SK-N-SH treated with all-trans-retinoic acid at 6 μM for 48 hours (cell line): Measurements from ENCODE around the gene FNIP1.

Source experiments
- ATAC-seq: fragments of 200-7000 bp; cut with Tn5 transposase; 3 replicates; pipeline ENCODE4 v1.9.1; 2020; ENCODE audit warnings: mild to moderate bottlenecking, moderate library complexity
- ARNTL ChIP-seq: fragments of 450-650 bp; formaldehyde crosslinking; IDR thresholded peaks from 2 replicates; pipeline ENCODE4 v1.5.0; 2020; ENCODE audit warnings: low read depth, mild to moderate bottlenecking, moderate library complexity, borderline replicate concordance
- CSDC2 ChIP-seq: fragments of 250-450 bp; sonication (Bioruptor Pico); IDR thresholded peaks from 2 replicates; pipeline ENCODE4 v1.5.0; 2020; ENCODE audit warnings: mild to moderate bottlenecking, moderate library complexity
- ESRRG ChIP-seq: fragments of 250-450 bp; sonication (Bioruptor Pico); IDR thresholded peaks from 2 replicates; pipeline ENCODE4 v1.6.1; 2021; ENCODE audit warnings: mild to moderate bottlenecking
- GLIS3 ChIP-seq: fragments of 250-450 bp; sonication (Bioruptor Pico); IDR thresholded peaks from 2 replicates; pipeline ENCODE4 v1.5.0; 2020; ENCODE audit warnings: mild to moderate bottlenecking, moderate library complexity
- ISL1 ChIP-seq: fragments of 250-450 bp; sonication (Bioruptor Pico); IDR thresholded peaks from 2 replicates; pipeline ENCODE4 v2.1.2; 2022; ENCODE audit warnings: mild to moderate bottlenecking, moderate library complexity
- OSR1 ChIP-seq: fragments of 250-450 bp; sonication (Bioruptor Pico); IDR thresholded peaks from 2 replicates; pipeline ENCODE4 v1.8.0; 2022; ENCODE audit warnings: moderate library complexity, mild to moderate bottlenecking, inconsistent platforms
- PATZ1 ChIP-seq: fragments of 250-450 bp; sonication (Bioruptor Pico); IDR thresholded peaks from 2 replicates; pipeline ENCODE4 v1.8.0; 2020; ENCODE audit warnings: mild to moderate bottlenecking, moderate library complexity, borderline replicate concordance
- POU6F1 ChIP-seq: fragments of 250-450 bp; sonication (Bioruptor Pico); IDR thresholded peaks from 2 replicates; pipeline ENCODE4 v1.8.0; 2021; ENCODE audit warnings: low read depth, mild to moderate bottlenecking, moderate library complexity, borderline replicate concordance
- PPARA ChIP-seq: fragments of 250-450 bp; sonication (Bioruptor Pico); IDR thresholded peaks from 2 replicates; pipeline ENCODE4 v1.5.0; 2020; ENCODE audit warnings: mild to moderate bottlenecking, borderline replicate concordance
- RARB ChIP-seq: fragments of 250-450 bp; sonication (Bioruptor Pico); IDR thresholded peaks from 2 replicates; pipeline ENCODE4 v1.8.0; 2021; ENCODE audit warnings: mild to moderate bottlenecking, moderate library complexity
- SNAI2 ChIP-seq: fragments of 250-450 bp; sonication (Bioruptor Pico); IDR thresholded peaks from 2 replicates; pipeline ENCODE4 v1.5.0; 2020; ENCODE audit warnings: mild to moderate bottlenecking, moderate library complexity
- TCF4 ChIP-seq: fragments of 250-450 bp; sonication (Bioruptor Pico); IDR thresholded peaks from 2 replicates; pipeline ENCODE4 v1.8.0; 2021; ENCODE audit warnings: mild to moderate bottlenecking, moderate library complexity, borderline replicate concordance
- ZC3H10 ChIP-seq: fragments of 250-450 bp; sonication (Bioruptor Pico); IDR thresholded peaks from 2 replicates; pipeline ENCODE4 v1.5.1; 2021; ENCODE audit warnings: mild to moderate bottlenecking, moderate library complexity
- ZFP3 ChIP-seq: fragments of 250-450 bp; sonication (Bioruptor Pico); IDR thresholded peaks from 2 replicates; pipeline ENCODE4 v1.5.0; 2020; ENCODE audit warnings: mild to moderate bottlenecking, moderate library complexity
- ZFP30 ChIP-seq: fragments of 450-650 bp; formaldehyde crosslinking; IDR thresholded peaks from 2 replicates; pipeline ENCODE4 v1.5.0; 2022; ENCODE audit warnings: mild to moderate bottlenecking, moderate library complexity
- ZNF70 ChIP-seq: fragments of 450-650 bp; formaldehyde crosslinking; IDR thresholded peaks from 2 replicates; pipeline ENCODE4 v1.5.0; 2020; ENCODE audit warnings: mild to moderate bottlenecking, moderate library complexity
- TF ChIP-seq, protein P1 (sequence below): fragments of 250-450 bp; sonication (Bioruptor Pico); IDR thresholded peaks from 2 replicates; pipeline ENCODE4 v1.5.1; 2020; ENCODE audit warnings: low read depth, mild to moderate bottlenecking, moderate library complexity
- TF ChIP-seq, protein P2 (sequence below): fragments of 250-450 bp; sonication (Bioruptor Pico); IDR thresholded peaks from 2 replicates; pipeline ENCODE4 v1.5.1; 2021; ENCODE audit warnings: mild to moderate bottlenecking, moderate library complexity

FNIP1 gene

GRCh38 chr5:131749723-131750470, 46.9 kb downstream of the FNIP1 start:
- no peak for ATAC-seq
- TF ChIP-seq ZC3H10 (CRISPR knock-in tag) (no peak), GLIS3 (no peak), CSDC2 (CRISPR knock-in tag) (no peak)

DNA sequence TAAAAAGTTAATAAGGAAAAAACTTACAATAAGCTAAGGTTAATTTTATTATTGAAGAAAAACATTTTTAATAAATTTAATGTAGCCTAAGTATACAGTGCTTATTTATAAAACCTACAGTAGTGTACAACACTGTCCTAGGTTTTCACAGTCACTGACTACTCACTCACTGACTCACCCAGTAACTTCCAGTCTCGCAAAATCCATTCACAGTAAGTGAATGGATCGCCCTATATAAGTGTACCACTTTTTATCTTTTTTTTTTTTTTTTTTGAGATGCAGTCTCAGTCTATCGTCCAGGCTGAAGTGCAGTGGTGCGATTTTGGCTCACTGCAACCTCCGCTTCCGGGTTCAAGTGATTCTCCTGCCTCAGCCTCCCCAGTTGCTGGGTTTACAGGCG, 47.7 kb downstream of the FNIP1 start:
- TF ChIP-seq POU6F1 (no peak), ESRRG (CRISPR knock-in tag) (no peak), GLIS3 (no peak), PATZ1 (no peak), OSR1 (CRISPR knock-in tag) (no peak)
- peak; percentile 71 for ATAC-seq

- no peak for ATAC-seq
- TF ChIP-seq ZC3H10 (CRISPR knock-in tag) (no peak), SNAI2 (no peak), CSDC2 (CRISPR knock-in tag) (no peak), GLIS3 (no peak), TCF4 (CRISPR knock-in tag) (no peak), ZNF70 (CRISPR knock-in tag) (no peak), ISL1 (no peak), ARNTL (CRISPR knock-in tag) (no peak)
- TF ChIP-seq, protein P1, sequence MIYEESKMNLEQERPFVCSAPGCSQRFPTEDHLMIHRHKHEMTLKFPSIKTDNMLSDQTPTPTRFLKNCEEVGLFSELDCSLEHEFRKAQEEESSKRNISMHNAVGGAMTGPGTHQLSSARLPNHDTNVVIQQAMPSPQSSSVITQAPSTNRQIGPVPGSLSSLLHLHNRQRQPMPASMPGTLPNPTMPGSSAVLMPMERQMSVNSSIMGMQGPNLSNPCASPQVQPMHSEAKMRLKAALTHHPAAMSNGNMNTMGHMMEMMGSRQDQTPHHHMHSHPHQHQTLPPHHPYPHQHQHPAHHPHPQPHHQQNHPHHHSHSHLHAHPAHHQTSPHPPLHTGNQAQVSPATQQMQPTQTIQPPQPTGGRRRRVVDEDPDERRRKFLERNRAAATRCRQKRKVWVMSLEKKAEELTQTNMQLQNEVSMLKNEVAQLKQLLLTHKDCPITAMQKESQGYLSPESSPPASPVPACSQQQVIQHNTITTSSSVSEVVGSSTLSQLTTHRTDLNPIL, result no peak
These were observed 49.4 kb downstream of the FNIP1 start for GRCh38 chr5:131747180-131748105.

GRCh38 chr5:131746423-131746822, 50.4 kb downstream of the FNIP1 start:
- no peak for ATAC-seq
- TF ChIP-seq CSDC2 (CRISPR knock-in tag), result no peak
- TF ChIP-seq SNAI2, result no peak
- TF ChIP-seq TCF4 (CRISPR knock-in tag), result no peak
- TF ChIP-seq RARB (CRISPR knock-in tag), result no peak

DNA sequence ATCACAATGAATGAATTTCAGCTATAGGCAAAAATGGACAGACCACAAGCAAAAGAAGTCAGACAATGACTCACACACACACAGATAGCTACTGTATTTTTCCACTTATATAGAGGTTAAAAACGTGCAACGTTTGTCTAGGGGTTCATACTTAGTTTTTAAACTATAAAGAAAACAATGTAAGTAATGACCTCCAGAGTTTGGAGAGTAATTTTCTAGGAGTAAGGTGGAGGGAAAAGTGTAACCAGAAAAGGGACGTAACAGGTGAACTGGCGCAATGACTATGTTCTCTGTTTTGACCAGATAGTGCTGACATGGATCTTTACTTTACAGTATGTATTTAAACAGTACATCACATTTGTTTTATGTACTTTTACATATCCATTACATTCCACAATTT, 51.1 kb downstream of the FNIP1 start:
- no peak for TF ChIP-seq TCF4 (CRISPR knock-in tag)
- no peak for TF ChIP-seq ZNF70 (CRISPR knock-in tag)
- no peak for TF ChIP-seq ZFP30 (CRISPR knock-in tag)
- no peak for TF ChIP-seq ESRRG (CRISPR knock-in tag)
- no peak for ATAC-seq

DNA sequence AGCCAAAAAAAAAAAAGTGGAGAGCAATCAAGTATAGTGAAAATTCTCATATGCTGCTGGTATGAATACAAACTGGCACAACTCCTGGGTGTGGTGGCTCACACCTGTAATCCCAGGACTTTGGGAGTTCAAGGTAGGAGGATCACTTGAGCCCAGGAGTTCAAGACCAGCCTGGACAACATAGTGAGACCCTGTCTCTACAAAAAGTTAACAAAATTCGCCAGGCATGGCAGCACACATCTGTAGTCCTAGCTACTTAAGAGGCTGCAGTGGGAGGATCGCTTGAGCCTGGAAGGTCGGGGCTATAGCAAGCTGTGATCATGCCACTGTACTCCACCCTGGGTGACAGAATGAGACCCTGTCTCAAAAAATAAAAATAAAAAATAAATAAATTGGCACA, 51.7 kb downstream of the FNIP1 start:
- no peak for ATAC-seq
- TF ChIP-seq GLIS3, result no peak
- TF ChIP-seq, protein P1, result no peak
- no peak for TF ChIP-seq CSDC2 (CRISPR knock-in tag)
- TF ChIP-seq PATZ1, result no peak
- no peak for TF ChIP-seq ZNF70 (CRISPR knock-in tag)
- no peak for TF ChIP-seq ESRRG (CRISPR knock-in tag)
- TF ChIP-seq, protein P2, sequence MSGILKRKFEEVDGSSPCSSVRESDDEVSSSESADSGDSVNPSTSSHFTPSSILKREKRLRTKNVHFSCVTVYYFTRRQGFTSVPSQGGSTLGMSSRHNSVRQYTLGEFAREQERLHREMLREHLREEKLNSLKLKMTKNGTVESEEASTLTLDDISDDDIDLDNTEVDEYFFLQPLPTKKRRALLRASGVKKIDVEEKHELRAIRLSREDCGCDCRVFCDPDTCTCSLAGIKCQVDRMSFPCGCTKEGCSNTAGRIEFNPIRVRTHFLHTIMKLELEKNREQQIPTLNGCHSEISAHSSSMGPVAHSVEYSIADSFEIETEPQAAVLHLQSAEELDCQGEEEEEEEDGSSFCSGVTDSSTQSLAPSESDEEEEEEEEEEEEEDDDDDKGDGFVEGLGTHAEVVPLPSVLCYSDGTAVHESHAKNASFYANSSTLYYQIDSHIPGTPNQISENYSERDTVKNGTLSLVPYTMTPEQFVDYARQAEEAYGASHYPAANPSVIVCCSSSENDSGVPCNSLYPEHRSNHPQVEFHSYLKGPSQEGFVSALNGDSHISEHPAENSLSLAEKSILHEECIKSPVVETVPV (CRISPR knock-in tag), result no peak
- TF ChIP-seq OSR1 (CRISPR knock-in tag), result no peak
- no peak for TF ChIP-seq TCF4 (CRISPR knock-in tag)
- no peak for TF ChIP-seq ZFP3 (CRISPR knock-in tag)
- no peak for TF ChIP-seq POU6F1
- TF ChIP-seq PPARA (CRISPR knock-in tag), result no peak
- no peak for TF ChIP-seq RARB (CRISPR knock-in tag)
